Activated CD8-positive, alpha-beta T cell treated with anti-CD3 and anti-CD28 coated beads for 36 hours (primary cell): ENCODE data around the gene FBXL17. TPM values are rescaled to one million over a fixed set of nuclear protein-coding genes. Genes with fewer than 3 reads are reported as not detected.

ENCODE experiments used
- ATAC-seq: fragments of 200-7000 bp; cut with Tn5 transposase; one replicate; pipeline ENCODE4 v1.10.0; 2021; ENCODE audit warnings: mild to moderate bottlenecking, moderate library complexity
- CTCF ChIA-PET: fragments of 350-600 bp; sonication (Branson Sonifier 250); formaldehyde crosslinking; loops from one replicate; lab custom pipeline; 2021; ENCODE audit warnings: antibody characterized with exemption; lab: Charles Lee
- POLR2A ChIA-PET: fragments of 350-600 bp; sonication (Branson Sonifier 250); formaldehyde crosslinking; loops from one replicate; lab custom pipeline; 2021; ENCODE audit warnings: antibody characterized with exemption; lab: Charles Lee
- DNase-seq: peaks from one replicate; pipeline ENCODE4 v3.0.0-alpha.2; 2020
- H3K27ac Mint-ChIP-seq: one replicate; pipeline ENCODE4 v1.8.0; 2021; ENCODE audit warnings: mild to moderate bottlenecking, mixed read lengths
- H3K27me3 Mint-ChIP-seq: one replicate; pipeline ENCODE4 v1.8.0; 2021; ENCODE audit warnings: mixed read lengths
- H3K36me3 Mint-ChIP-seq: one replicate; pipeline ENCODE4 v1.8.0; 2021; ENCODE audit warnings: low read depth, mixed read lengths
- H3K4me1 Mint-ChIP-seq: one replicate; pipeline ENCODE4 v1.8.0; 2021; ENCODE audit warnings: low read depth, mixed read lengths
- H3K4me3 Mint-ChIP-seq: one replicate; pipeline ENCODE4 v1.8.0; 2021; ENCODE audit warnings: mild to moderate bottlenecking, moderate library complexity, mixed read lengths
- H3K9me3 Mint-ChIP-seq: one replicate; pipeline ENCODE4 v1.8.0; 2021; ENCODE audit warnings: mixed read lengths
- intact Hi-C: fragments of 100-400 bp; cut with micrococcal nuclease; formaldehyde crosslinking; loops from one replicate; pipeline ENCODE4 v1.10.0; 2022
- total RNA-seq, 2 experiments: library from RNA; stranded (reverse); gene quantifications; one replicate each; pipeline ENCODE4 v1.2.3, GENCODE V29; 2021
- TF ChIP-seq, protein P1 (sequence below): fragments of 200-600 bp; IDR thresholded peaks from one replicate; pipeline ENCODE4 v1.8.0; 2022; ENCODE audit warnings: antibody characterized with exemption, mild to moderate bottlenecking

The FBXL17 gene
- total RNA-seq, 2 experiments from 2014 or later = 3.0 to 5.3 TPM

DNA sequence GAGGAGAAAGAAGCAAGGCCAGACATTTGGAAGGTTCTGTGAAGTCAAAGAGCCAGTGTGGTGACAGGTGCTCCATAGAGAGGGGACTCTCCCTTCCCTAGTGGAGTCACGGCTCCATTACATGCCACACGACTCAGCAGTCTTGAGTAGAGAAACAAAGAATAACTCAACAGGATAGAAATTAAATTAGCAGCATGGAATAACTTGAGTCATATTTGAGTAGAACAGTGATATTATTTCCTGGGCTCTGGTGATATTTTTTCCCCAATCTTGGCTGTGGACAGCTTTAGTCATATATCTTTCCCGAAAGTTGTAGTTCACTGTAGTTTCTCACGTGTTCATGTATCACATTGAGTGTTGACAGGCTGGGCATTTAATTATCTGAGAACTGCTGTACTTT lies 561.5 kb downstream of the FBXL17 start:
- Mint-ChIP-seq H3K27me3 (peaks cover 7% of the 10 kb centered on the region), H3K36me3 (no peaks in the 10 kb centered on the region), H3K9me3 (peaks cover 3% of the 10 kb centered on the region), H3K27ac (no peak overlapping the region), H3K4me3 (no peak overlapping the region), H3K4me1 (no peaks in the 10 kb centered on the region)
- CTCF ChIA-PET = no interaction called here
- ATAC-seq (no peak), DNase-seq (no peak)
- POLR2A ChIA-PET = no interaction called here
- TF ChIP-seq, protein P1, sequence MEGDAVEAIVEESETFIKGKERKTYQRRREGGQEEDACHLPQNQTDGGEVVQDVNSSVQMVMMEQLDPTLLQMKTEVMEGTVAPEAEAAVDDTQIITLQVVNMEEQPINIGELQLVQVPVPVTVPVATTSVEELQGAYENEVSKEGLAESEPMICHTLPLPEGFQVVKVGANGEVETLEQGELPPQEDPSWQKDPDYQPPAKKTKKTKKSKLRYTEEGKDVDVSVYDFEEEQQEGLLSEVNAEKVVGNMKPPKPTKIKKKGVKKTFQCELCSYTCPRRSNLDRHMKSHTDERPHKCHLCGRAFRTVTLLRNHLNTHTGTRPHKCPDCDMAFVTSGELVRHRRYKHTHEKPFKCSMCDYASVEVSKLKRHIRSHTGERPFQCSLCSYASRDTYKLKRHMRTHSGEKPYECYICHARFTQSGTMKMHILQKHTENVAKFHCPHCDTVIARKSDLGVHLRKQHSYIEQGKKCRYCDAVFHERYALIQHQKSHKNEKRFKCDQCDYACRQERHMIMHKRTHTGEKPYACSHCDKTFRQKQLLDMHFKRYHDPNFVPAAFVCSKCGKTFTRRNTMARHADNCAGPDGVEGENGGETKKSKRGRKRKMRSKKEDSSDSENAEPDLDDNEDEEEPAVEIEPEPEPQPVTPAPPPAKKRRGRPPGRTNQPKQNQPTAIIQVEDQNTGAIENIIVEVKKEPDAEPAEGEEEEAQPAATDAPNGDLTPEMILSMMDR = no peak
- intact Hi-C loops = no loop called here

DNA sequence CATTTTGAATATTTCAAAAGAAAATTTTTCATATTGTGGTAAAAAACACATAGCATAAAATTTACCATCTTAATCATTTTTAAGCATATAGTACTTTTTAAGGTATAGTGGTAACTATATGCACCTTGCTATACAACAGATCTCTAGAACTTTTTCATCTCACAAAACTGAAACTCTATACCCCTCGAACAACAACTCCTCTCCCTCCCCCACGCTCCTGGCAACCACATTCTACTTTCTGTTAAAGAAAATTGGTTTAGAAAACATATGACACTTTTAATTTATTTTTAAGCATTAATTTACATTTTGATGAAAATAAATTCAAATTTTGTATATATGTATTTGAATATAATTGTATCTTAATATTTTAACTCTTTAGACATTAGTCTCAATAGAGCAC lies 563.9 kb downstream of the FBXL17 start:
- H3K9me3 Mint-ChIP-seq = no peaks in the 10 kb centered on the region
- TF ChIP-seq, protein P1 = no peak
- no peaks in the 10 kb centered on the region for H3K4me1 Mint-ChIP-seq
- POLR2A ChIA-PET = no interaction called here
- DNase-seq (no peak), ATAC-seq (no peak)
- peaks cover 3% of the 10 kb centered on the region for H3K27me3 Mint-ChIP-seq
- CTCF ChIA-PET = no interaction called here
- intact Hi-C loops = no loop called here
- no peak overlapping the region for H3K27ac Mint-ChIP-seq
- H3K36me3 Mint-ChIP-seq = no peaks in the 10 kb centered on the region
- H3K4me3 Mint-ChIP-seq = no peak overlapping the region

DNA sequence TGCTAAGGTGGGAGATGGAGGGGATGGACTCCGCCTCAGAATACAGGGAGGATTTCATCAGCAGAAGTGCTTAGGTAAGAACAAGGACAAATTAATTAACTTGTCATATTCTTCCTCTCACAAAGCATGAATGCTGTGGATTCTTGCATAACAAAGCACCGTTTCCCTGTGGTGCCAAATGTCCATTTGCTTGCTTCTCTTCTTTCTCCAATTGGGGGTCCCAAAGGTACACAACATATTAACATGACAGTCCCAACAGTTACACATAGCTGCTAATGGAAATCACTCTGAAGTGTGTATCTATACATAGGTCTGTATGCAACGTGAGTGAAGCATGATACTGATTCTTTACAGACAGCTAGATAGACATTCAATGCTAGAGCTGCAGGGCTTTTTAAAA lies 564.5 kb downstream of the FBXL17 start:
- ChIA-PET POLR2A (no interaction called here), CTCF (no interaction called here)
- Mint-ChIP-seq H3K9me3 (no peaks in the 10 kb centered on the region), H3K4me3 (no peak overlapping the region), H3K27ac (no peak overlapping the region), H3K27me3 (peaks cover 3% of the 10 kb centered on the region), H3K36me3 (no peaks in the 10 kb centered on the region), H3K4me1 (no peaks in the 10 kb centered on the region)
- intact Hi-C loops = no loop called here
- ATAC-seq (no peak), DNase-seq (no peak)
- TF ChIP-seq, protein P1 = no peak

DNA sequence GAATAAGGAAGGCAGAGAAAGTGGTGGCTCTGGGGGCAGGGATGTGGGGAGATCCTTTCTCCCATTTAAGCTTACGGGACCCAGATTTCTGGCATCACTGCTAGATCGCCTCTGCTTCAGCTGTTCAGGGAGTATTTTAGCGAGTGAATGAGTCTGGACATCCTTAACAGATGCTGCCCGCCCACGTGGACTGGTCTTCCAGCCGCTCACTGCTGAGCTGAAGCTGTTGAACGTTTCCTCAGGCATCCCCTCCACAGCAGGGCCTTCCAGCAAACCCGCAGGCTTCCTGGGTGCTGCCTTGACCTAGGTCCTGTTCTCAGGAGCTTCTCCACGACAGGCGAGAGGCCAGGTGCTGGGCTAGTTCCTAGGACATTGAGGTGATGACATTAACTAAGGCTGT lies 566.8 kb downstream of the FBXL17 start:
- POLR2A ChIA-PET = no interaction called here
- Mint-ChIP-seq H3K36me3 (no peaks in the 10 kb centered on the region), H3K4me1 (no peaks in the 10 kb centered on the region), H3K27me3 (peaks cover 6% of the 10 kb centered on the region), H3K9me3 (no peaks in the 10 kb centered on the region), H3K4me3 (no peak overlapping the region), H3K27ac (no peak overlapping the region)
- intact Hi-C loops = no loop called here
- DNase-seq (no peak), ATAC-seq (no peak)
- CTCF ChIA-PET = no interaction called here
- TF ChIP-seq, protein P1 = no peak

DNA sequence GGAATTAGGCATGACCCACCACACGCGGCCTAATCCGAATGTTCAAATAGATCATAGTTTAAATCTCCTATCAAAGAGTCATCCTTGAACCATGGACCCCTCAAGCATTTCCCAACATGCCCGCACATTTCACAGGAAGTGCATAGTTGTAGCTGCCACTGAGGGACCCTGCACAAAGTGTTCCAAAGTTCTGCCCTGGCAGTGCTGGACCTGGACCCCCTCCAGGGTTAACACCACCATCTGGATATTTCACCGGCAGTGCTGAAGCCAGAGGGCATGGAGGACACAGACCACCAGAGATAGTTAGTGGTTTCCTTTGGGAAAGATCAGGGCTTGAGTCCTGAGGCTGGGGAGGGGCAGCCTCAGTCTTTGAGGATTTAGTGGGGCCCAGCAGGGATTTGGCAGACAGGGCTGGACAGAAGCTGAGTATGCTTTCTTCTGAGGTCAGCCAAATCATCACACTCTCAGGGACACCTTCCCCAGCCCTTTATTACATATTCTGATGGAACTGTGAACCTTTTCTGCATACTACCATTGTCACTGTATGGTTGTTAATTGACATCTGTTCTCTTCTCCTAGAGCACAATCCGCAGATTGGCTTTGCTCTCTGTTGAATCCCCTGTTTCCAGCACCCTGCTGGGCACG lies 567.6 kb downstream of the FBXL17 start:
- ATAC-seq = no peak
- DNase-seq = no peak
- peaks cover 6% of the 10 kb centered on the region for H3K27me3 Mint-ChIP-seq
- H3K4me3 Mint-ChIP-seq = no peak overlapping the region
- intact Hi-C loops = no loop called here
- no peaks in the 10 kb centered on the region for H3K36me3 Mint-ChIP-seq
- CTCF ChIA-PET = no interaction called here
- TF ChIP-seq, protein P1 = no peak
- no peak overlapping the region for H3K27ac Mint-ChIP-seq
- POLR2A ChIA-PET = no interaction called here
- no peaks in the 10 kb centered on the region for H3K9me3 Mint-ChIP-seq
- no peaks in the 10 kb centered on the region for H3K4me1 Mint-ChIP-seq
